ENCODE measurements around the gene PDCD1LG2.
"Not testable (repeated sequence)": the region's sequence is repeated elsewhere in the genome, so short reads cannot be mapped to it uniquely, and the experiment has no call there.

PDCD1LG2 gene

DNA sequence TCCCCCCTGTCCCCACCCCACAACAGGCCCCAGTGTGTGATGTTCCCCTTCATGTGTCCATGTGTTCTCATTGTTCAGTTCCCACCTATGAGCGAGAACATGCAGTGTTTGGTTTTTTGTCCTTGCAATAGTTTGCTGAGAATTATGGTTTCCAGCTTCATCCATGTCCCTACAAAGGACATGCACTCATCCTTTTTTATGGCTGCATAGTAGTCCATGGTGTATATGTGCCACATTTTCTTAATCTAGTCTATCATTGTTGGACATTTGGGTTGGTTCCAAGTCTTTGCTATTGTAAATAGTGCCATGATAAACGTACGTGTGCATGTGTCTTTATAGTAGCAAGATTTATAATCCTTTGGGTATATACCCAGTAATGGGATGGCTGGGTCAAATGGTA, 15.6 kb upstream of the PDCD1LG2 start:
- not testable (repeated sequence) for DNase-seq

DNA sequence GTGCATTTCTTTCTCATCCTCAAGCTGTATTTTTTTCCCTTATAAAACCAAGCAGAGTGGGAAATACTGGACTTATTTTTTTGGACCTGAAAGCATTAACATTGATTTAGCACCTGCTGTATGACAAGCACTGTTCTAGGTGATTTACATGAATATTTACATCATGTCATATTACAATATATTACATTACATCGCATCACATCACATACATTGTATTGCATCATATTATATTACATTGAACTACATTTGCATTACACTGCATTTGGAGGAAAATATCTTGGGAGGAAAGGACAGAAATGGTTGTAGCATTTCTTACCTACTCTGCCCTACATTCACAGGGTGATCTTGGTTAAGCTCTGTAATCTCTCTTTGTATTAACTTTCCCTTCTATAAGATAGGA, 11.2 kb upstream of the PDCD1LG2 start:
- DNase-seq: no peak

DNA sequence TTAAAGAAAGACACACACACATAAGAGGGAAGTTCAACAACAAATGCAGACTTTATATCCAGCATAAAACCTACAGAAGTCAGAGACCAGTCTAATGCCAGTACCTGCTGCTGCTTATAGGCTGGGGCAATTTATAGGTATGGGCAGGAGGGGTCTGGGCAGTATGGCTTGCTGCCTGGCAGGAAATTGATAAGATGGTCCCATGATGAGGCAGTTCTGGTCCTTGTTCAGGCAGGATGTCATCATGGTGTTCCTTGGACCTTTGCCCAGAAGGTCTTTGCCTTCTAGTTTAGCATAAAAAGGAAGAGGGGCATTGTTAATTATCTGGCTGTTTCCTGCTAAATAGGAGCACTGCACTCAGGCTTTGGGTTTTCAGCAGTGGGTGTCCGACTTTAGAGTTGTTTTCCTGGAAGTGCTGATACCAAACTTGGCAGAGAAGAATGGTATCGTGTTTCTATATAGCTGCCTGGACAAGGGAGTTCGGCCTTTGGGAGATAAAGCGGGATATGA, 10.4 kb upstream of the PDCD1LG2 start:
- DNase-seq: no peak

DNA sequence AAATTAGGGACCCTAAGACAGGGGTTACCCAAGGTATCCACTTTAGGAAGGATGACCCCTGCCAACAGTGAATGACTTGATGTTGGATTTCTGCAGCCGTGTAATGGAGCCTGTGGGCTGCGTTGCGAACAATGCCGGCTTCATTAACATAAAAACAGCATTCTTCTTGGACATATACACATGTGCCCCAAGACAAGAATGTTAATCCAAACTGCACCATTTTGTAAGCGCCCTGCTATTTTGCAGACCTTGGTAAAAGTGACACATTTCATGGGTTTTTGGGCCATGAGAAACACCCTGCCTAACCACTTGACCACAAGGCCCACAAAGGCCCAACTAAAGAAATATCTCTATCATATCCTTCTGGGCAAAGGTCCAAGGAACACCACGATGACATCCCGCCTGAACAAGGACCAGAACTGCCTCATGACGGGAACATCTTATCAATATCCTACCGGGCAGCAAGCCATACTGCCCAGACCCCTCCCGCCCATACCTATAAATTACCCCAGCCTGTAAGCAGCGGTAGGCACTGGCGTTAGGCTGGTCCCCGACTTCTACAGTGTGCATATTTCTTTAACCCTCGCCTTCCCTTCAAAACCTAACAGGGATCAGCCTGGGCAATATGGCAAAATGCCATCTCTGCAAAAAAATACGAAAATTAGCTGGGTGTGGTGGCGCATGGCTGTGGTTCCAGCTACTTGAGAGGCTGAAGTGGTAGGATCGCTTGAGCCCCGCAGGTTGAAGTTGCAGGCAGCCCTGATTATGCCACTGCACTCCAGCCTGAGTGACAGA, 9.7 kb upstream of the PDCD1LG2 start:
- no peak for DNase-seq

DNA sequence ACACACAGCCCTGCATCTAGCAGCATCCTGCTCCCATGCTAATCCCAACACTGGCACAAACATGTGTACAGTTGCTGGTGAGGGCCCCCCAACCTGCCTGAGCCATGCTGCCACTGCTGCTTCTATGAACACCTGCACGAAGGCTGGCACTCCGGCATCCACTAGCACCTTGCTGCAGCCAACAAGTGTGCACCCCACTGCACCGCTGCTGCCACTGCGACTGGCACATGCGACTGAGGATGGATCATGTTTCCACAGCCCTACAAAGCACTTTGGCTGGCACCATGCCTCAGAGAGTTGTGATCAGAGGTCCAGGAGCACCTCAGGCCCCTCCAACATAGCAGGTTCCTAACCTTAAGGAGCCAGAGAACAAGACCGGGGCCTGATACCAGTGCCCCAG, 7.8 kb upstream of the PDCD1LG2 start:
- no peak for DNase-seq

- DNase-seq: peak; percentile 46
Measured at GRCh38 chr9:5509573-5509972, 758 bp upstream of the PDCD1LG2 start.

GRCh38 chr9:5510989-5511388, 658 bp downstream of the PDCD1LG2 start:
- DNase-seq: no peak

DNA sequence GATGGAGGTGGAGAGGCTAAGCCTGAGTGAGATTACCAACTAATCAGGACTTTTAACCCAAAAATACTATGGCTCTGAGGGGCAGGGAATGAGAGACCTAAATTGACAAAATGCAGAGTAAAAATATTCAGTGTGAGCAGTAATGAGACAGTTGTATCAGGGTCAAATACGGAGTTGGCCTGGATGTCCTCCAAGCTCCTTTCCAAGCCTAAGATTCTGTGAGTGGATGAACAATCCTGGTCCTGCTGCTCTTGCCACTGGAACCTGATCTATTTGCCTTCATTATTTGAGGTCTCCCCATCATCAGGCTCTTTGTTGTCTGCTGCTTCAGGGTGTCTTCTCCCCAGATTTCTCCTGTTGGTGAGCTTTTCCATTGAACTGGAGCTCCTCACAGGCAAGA, 1.1 kb downstream of the PDCD1LG2 start:
- DNase-seq: no peak

GRCh38 chr9:5511935-5512580, 1.7 kb downstream of the PDCD1LG2 start:
- no peak for DNase-seq

- DNase-seq: peak; percentile 36
Measured at GRCh38 chr9:5512658-5513452, 2.5 kb downstream of the PDCD1LG2 start.

DNA sequence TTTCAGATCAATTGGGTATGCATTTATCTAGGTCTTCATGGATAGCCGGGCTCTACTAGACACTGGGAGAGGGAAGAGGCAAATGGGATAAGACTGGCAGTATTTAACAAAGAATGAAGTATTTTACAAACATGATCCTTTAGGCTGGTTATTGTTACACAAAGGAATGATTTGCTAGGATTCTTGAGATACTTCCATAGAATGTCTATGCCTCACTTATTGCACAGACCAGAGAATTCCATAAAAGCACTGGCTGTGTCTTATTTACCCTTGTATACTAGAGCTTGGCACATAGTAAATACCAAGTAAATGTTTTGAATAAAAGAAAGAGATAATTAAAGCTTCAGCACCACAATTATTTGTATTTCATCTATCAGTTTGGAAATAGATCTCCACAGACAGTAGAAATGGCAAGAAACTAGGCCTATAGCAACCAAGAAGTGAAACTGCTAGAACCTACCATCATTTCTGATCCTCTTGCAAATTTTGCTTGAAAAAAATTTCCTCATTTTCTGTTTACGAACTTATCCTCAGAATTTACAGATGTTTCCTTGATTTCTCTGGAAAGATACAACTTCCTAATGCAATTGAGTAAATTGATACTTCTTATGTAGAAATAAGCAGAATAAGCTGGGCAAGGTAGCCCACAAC, 3.8 kb downstream of the PDCD1LG2 start:
- DNase-seq: peak; percentile 59

DNA sequence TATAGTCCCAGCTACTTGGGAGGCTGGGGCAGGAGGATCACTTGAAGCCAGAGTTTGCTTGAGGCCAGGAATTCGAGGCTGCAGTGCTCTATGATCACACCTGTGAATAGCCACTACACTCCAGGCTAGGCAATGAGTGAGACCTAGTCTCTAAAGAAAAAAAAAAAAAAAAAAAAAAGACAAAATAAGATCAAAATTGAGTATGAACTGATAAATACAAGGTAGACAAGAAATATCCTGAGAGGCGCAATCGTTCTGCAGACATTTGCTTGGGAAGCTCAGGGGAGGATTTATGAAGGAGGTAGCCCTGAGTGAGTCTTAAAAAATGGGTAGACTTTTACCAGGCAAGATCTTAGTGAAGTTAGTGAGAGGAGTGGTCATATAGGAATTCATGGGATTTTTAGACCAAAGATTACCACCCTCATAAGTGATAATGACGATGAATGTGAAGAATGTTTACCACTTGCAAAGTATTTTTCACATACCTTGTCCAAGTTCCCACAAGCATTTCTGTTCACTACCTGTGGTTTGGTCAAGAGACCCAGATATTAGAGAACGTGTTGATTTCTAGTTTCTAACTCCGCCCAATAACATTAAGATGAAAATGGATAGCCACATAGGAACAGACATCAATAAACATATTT, 4.4 kb downstream of the PDCD1LG2 start:
- DNase-seq: no peak

DNA sequence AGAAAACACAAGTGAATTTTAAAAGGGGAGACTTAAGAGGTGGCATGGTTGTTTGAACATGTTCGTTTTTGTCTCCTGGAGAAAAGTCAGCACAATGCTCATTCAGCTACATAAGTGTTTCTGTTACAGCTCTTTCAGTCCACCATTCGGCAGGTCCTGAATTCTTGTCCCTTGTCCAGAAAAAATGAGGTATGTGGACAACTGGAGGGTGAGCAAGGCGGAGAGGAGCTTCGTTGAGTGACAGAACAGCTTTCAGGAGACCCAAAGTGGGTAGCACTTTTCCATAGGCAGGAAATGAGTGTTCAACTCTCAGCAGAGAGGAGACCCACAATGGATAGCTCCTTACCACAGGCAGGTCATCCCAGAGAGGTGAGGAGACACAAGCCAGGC, 4.9 kb downstream of the PDCD1LG2 start:
- DNase-seq: no peak

- DNase-seq: no peak
Measured at GRCh38 chr9:5516453-5517220, 6.3 kb downstream of the PDCD1LG2 start.

DNA sequence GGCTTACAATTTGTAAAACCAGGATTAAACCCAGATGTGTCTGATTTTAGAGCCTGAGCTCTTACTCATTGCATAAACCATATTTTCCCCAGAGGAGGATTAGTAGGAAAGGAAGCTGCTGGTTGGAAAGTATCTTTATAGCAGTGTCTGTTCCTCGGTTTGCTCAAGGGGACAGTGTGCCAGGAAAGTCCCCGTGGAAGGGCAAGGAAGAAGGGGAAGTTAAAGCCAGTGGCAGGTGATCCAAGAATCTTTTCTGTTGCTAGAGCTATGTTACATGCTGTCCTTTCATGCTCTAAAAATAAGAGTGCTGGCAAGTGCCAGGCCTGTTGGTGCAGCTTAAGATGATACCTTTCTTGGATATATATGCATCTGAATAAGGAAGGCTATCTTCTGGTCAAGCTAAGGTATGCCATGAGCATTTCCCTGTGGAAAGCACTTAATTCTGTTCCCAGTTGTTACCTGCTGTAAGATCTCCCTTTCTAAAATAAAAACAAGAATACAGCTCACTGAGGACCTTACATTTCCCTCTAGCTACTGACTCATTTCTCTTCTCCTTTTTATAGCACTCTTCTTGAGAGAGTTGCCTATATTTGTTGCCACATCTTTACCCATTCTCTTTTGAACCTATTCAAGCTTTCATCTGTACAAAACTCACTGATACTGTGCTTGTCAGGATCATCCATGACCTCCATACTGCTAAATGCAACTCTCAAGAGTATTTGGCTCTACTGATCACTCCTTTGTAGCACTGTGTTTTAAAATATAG, 8.0 kb downstream of the PDCD1LG2 start:
- DNase-seq: peak; percentile 64

- no peak for DNase-seq
Measured at GRCh38 chr9:5518937-5519319, 8.6 kb downstream of the PDCD1LG2 start.

GRCh38 chr9:5524090-5524489, 13.8 kb downstream of the PDCD1LG2 start:
- no peak for DNase-seq

DNA sequence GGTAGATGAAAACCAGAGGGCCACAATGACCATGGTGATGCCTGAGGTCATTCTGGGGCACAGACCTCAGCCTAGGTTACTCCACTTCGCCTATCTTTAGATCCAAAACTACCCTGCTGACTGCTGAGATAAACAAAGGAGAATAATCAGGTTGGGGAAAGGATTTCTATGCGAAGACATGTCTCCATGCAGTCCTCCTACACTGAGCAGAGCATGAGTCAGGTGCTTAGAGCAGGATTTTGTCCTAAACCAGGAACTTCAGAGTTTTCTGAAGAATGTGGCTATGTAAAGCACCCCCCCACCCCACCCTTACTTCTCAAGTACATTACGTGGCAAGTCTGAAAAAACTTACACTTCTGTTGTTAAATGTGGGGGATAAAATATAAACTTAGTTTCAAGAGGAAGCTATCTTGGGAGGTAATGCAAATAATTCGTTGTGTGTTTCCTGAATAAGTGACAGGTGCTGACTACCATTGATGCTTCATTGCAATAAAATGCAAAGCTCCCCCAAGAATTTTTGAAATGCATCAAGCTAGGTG, 19.4 kb downstream of the PDCD1LG2 start:
- peak; percentile 54 for DNase-seq

DNA sequence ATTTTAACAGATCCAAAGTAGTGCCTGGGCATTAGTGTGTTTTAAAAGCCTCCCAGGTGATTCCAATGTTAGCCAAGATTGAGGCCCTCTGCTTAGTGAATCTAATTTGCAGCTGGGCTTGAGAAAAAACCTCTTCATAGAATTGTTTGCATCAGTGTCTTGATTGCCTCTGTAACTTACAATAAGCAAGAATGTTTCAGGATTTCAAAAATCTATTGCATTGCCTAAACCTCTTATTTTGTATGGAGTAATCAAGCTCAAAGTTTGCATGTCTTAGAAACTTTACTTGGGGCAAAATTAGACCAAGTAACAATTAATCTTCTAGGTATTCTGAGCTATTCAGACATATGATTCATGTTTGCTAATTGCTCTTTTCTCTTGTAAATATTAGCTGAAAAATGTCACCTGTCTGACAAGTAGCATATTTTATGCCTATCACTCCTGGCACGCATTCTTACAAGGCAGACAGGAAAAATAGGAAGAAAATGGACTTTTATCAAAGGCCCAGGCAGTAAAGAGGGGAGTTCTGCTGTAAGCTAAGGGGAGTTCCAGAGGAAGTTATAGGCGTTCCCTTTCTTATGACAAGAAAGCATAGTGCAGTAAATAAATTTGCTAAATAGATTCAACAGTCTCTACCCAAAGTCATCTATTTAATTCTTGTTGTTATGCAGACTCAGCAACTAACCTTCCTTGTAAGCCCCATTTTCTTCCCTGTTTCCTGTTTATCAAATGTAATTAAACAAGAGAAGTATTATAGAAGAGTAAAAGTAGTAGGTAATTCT, 21.0 kb downstream of the PDCD1LG2 start:
- DNase-seq: peak; percentile 69

GRCh38 chr9:5532306-5532705, 22.0 kb downstream of the PDCD1LG2 start:
- DNase-seq: no peak

Data from inflammatory macrophage treated with lipopolysaccharide for 4 hours (primary cell).